GM12878 (cell line): ENCODE data around the gene CAPNS2. TPM values are rescaled to one million over a fixed set of nuclear protein-coding genes. Genes with fewer than 3 reads are reported as not detected.

Source experiments
- ATAC-seq: fragments of 200-7000 bp; cut with Tn5 transposase; 3 replicates; pipeline ENCODE4 v1.9.1; 2020; ENCODE audit warnings: mild to moderate bottlenecking, moderate library complexity
- BruUV-seq: library from RNA; stranded (reverse); fragments of 400-500 nt; replicated peaks from 2 replicates; lab custom pipeline; 2021; lab: Mats Ljungman, UMichigan
- CTCF ChIA-PET: fragments of 300-600 bp; sonication (Branson Sonifier 250); formaldehyde crosslinking; extraction: SDS; loops from one replicate; lab custom pipeline; 2021; ENCODE audit warnings: inconsistent platforms; lab: Yijun Ruan, JAX
- POLR2A ChIA-PET: fragments of 350-600 bp; formaldehyde crosslinking; extraction: SDS; loops from one replicate; lab custom pipeline; 2021; ENCODE audit warnings: inconsistent platforms; lab: Charles Lee
- RAD21 ChIA-PET: fragments of 300-600 bp; sonication (Branson Sonifier 250); formaldehyde crosslinking; loops from one replicate; lab custom pipeline; 2023; ENCODE audit warnings: antibody characterized with exemption; ENCODE audit not compliant: unreplicated experiment; lab: Charles Lee
- SMC1A ChIA-PET: fragments of 300-600 bp; sonication (Branson Sonifier 250); formaldehyde crosslinking; loops from one replicate; lab custom pipeline; 2023; ENCODE audit not compliant: unreplicated experiment, uncharacterized antibody; lab: Charles Lee
- DNase-seq: peaks from one replicate; pipeline ENCODE4 v3.0.0-alpha.2; 2011; ENCODE audit warnings: low read depth, low spot score
- FAIRE-seq: peaks from 3 replicates; lab custom pipeline; 2011; peaks lifted over from hg19 to GRCh38; lab: Jason Lieb, UNC
- H2AFZ ChIP-seq: 2 replicates; pipeline ENCODE4 v1.6.0; 2011; ENCODE audit warnings: low read depth, low read length, control low read depth; ENCODE audit not compliant: control insufficient read depth
- H3K27ac ChIP-seq: 2 replicates; pipeline ENCODE4 v1.5.1; 2011; ENCODE audit warnings: control low read depth; ENCODE audit not compliant: control insufficient read depth, insufficient read depth
- H3K27me3 ChIP-seq, 2 experiments: replicated peaks in 1 of 2; 2 replicates each; pipeline versions ENCODE4 v1.6.0 to v1.6.1; 2011; ENCODE audit warnings: low read length in 1 of 2; ENCODE audit not compliant: control insufficient read depth in 2 of 2, insufficient read depth in 2 of 2
- H3K36me3 ChIP-seq, 2 experiments: 2 replicates each; pipeline ENCODE4 v1.5.1; 2011; ENCODE audit warnings: low read length in 1 of 2; ENCODE audit not compliant: control insufficient read depth in 2 of 2, insufficient read depth in 2 of 2
- H3K4me1 ChIP-seq: 2 replicates; pipeline ENCODE4 v1.6.1; 2011; ENCODE audit warnings: mild to moderate bottlenecking, low read length, moderate library complexity, mixed read lengths; ENCODE audit not compliant: control insufficient read depth, insufficient read depth
- H3K4me2 ChIP-seq: 2 replicates; pipeline ENCODE4 v1.6.0; 2011; ENCODE audit warnings: control low read depth; ENCODE audit not compliant: control insufficient read depth, insufficient read depth
- H3K4me3 ChIP-seq: fragments of 200-600 bp; sonication (generic); 2 replicates; pipeline ENCODE4 v1.5.1; 2016
- H3K79me2 ChIP-seq: 2 replicates; pipeline ENCODE4 v1.6.0; 2011; ENCODE audit warnings: low read length; ENCODE audit not compliant: control insufficient read depth, insufficient read depth
- H3K9ac ChIP-seq: 2 replicates; pipeline ENCODE4 v1.8.0; 2011; ENCODE audit warnings: low read length, control low read depth, mixed read lengths; ENCODE audit not compliant: control insufficient read depth, insufficient read depth
- H3K9me3 ChIP-seq: replicated peaks from 3 replicates; pipeline ENCODE4 v1.5.1; 2011; ENCODE audit warnings: mild to moderate bottlenecking, low read length; ENCODE audit not compliant: control insufficient read depth, insufficient read depth
- H4K20me1 ChIP-seq: 2 replicates; pipeline ENCODE4 v1.6.0; 2011; ENCODE audit not compliant: control insufficient read depth, insufficient read depth
- BCL11A ChIP-seq: IDR thresholded peaks from 2 replicates; pipeline ENCODE4 v1.6.1; 2011; ENCODE audit warnings: low read depth, low read length
- CBFB ChIP-seq: IDR thresholded peaks from 2 replicates; pipeline ENCODE4 v1.6.1; 2016; ENCODE audit warnings: antibody characterized with exemption, low read depth
- HCFC1 ChIP-seq: fragments of 150-350 bp; IDR thresholded peaks from 2 replicates; pipeline ENCODE4 v1.6.1; 2014; ENCODE audit warnings: low read length
- IKZF1 ChIP-seq: fragments of 450-650 bp; conservative IDR thresholded peaks from 2 replicates; pipeline ENCODE4 v1.6.1; 2017; ENCODE audit warnings: antibody characterized with exemption, mild to moderate bottlenecking
- MTA3 ChIP-seq: IDR thresholded peaks from 2 replicates; pipeline ENCODE4 v1.6.1; 2012; ENCODE audit warnings: low read length, inconsistent platforms, borderline replicate concordance
- MXI1 ChIP-seq: fragments of 150-350 bp; IDR thresholded peaks from 2 replicates; pipeline ENCODE4 v1.6.1; 2011; ENCODE audit warnings: low read depth, mild to moderate bottlenecking, inconsistent platforms, low read length, improper control_type of control experiment
- NBN ChIP-seq: fragments of 450-650 bp; IDR thresholded peaks from 2 replicates; pipeline ENCODE4 v1.6.1; 2016
- NRF1 ChIP-seq: conservative IDR thresholded peaks from 2 replicates; pipeline ENCODE4 v1.6.1; 2011; ENCODE audit warnings: mild to moderate bottlenecking, low read depth, low read length, improper control_type of control experiment
- PML ChIP-seq: IDR thresholded peaks from 2 replicates; pipeline ENCODE4 v1.6.1; 2012; ENCODE audit warnings: low read length, inconsistent platforms
- POLR2A ChIP-seq: IDR thresholded peaks from 2 replicates; pipeline ENCODE4 v1.6.1; 2011; ENCODE audit warnings: low read depth, mild to moderate bottlenecking, low read length
- STAT1 ChIP-seq: fragments of 450-650 bp; conservative IDR thresholded peaks from 2 replicates; pipeline ENCODE4 v1.6.1; 2014; ENCODE audit warnings: antibody characterized with exemption, mild to moderate bottlenecking
- SUZ12 ChIP-seq: fragments of 200-600 bp; sonication (generic); IDR thresholded peaks from one replicate; pipeline ENCODE4 v1.6.1; 2018; ENCODE audit warnings: antibody characterized with exemption, mild to moderate bottlenecking; ENCODE audit not compliant: unreplicated experiment
- ZNF384 ChIP-seq: IDR thresholded peaks from 2 replicates; pipeline ENCODE4 v1.6.1; 2012; ENCODE audit warnings: low read depth, mild to moderate bottlenecking, low read length, improper control_type of control experiment, borderline replicate concordance
- WGBS: methylation state at CpG from one replicate; pipeline ENCODE4 v1.1.6; 2016; ENCODE audit warnings: low lambda C conversion rate; ENCODE audit not compliant: insufficient replicate concordance, insufficient coverage; ENCODE audit errors: missing lambda C conversion rate; 5-methylcytosine and 5-hydroxymethylcytosine counted together
- in situ Hi-C: fragments of 300-500 bp; cut with MboI; formaldehyde crosslinking; loops from 9 replicates; pipeline ENCODE4 v1.14.3; 2018; ENCODE audit warnings: mixed read lengths
- intact Hi-C: fragments of 100-400 bp; cut with micrococcal nuclease; formaldehyde crosslinking; loops from one replicate; pipeline ENCODE4 v1.14.2; 2022; ENCODE audit not compliant: unreplicated experiment
- polyA plus RNA-seq, 11 experiments: library from polyadenylated mRNA; depleted of rRNA in 4 of 11; unstranded in 6 of 11; stranded (reverse) in 5 of 11; fragments of >200 nt; fragmentation: Nextera tagmentation in 4 of 11; fragmentation: Illumina TruSeq in 1 of 11; extraction: Ambion mirVana in 4 of 11; extraction: Trizol in 1 of 11; gene quantifications; 1 replicate in 1 of 11; 2 replicates in 10 of 11; pipeline versions ENCODE4 v1.2.1 to v1.2.3, GENCODE V29; 2011 to 2016; ENCODE audit warnings: inconsistent platforms in 2 of 11, missing spikeins in 2 of 11, low read depth in 1 of 11
- total RNA-seq, 4 experiments: library from RNA; depleted of rRNA in 3 of 4; stranded (reverse); fragments of >200 nt in 3 of 4; fragmentation: Illumina TruSeq in 1 of 4; extraction: Trizol in 1 of 4; gene quantifications; 2 replicates each; pipeline versions ENCODE4 v1.2.1 to v1.2.3, GENCODE V29; 2013 to 2021
- TF ChIP-seq, protein P1 (sequence below): IDR thresholded peaks from 2 replicates; pipeline ENCODE4 v1.6.1; 2011; ENCODE audit warnings: borderline replicate concordance, low read depth, mild to moderate bottlenecking, moderate library complexity, low read length; ENCODE audit not compliant: insufficient read depth, poor library complexity, severe bottlenecking
- TF ChIP-seq, protein P2 (sequence below): fragments of 450-650 bp; IDR thresholded peaks from 2 replicates; pipeline ENCODE4 v1.6.1; 2017; ENCODE audit warnings: mild to moderate bottlenecking, moderate library complexity
- TF ChIP-seq, protein P3 (sequence below): IDR thresholded peaks from 2 replicates; pipeline ENCODE4 v1.6.1; 2011; ENCODE audit warnings: mild to moderate bottlenecking, low read depth, low read length, moderate library complexity; ENCODE audit not compliant: insufficient replicate concordance
- TF ChIP-seq, protein P4 (sequence below): fragments of 450-650 bp; IDR thresholded peaks from 2 replicates; pipeline ENCODE4 v1.6.1; 2016; ENCODE audit warnings: mild to moderate bottlenecking
- TF ChIP-seq, protein P5 (sequence below): IDR thresholded peaks from 2 replicates; pipeline ENCODE4 v1.6.1; 2012; ENCODE audit warnings: low read depth, low read length, improper control_type of control experiment

Gene CAPNS2
- total and polyA plus RNA-seq, 10 of the 15 experiments (the other 5 are each of a cell fraction or from before 2014, with no cell fraction given), result not detected

DNA sequence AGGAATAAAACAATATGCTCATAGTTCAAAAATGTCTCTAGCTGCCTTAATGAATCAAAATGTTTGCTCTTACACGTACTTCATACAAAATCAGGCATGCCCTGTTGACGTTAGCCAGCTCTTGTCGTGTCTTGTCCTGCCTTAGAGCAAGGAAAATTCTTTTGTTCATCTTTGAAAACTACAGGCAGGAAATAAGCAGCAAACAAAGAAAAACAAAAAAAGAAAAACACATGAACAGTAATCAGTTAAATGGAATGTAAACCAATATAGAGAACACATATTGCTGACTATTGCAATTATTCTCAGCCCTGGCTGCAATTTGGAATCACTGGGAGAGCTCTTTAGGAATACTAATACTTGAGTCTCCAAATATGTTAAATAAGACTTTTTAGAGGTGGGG, 1.7 kb downstream of the CAPNS2 start:
- Histone ChIP-seq H3K9ac (no peak overlapping the region), H3K27ac (no peak overlapping the region), H3K4me3 (no peak overlapping the region), H3K79me2 (no peaks in the 10 kb centered on the region), H3K4me1 (no peaks in the 10 kb centered on the region), H3K4me2 (no peak overlapping the region), H3K27me3 (no peaks in the 10 kb centered on the region), H3K9me3 (no peaks in the 10 kb centered on the region), H3K36me3 (no peaks in the 10 kb centered on the region), H2AFZ (no peak overlapping the region), H4K20me1 (no peaks in the 10 kb centered on the region)
- intact Hi-C loops (no loop called here), in situ Hi-C loops (no loop called here)
- POLR2A ChIA-PET, result no interaction called here
- SMC1A ChIA-PET, result no interaction called here
- DNase-seq (no peak), ATAC-seq (no peak), FAIRE-seq (no peak)
- RAD21 ChIA-PET, result no interaction called here
- CTCF ChIA-PET, result interaction anchor here (1.2 kb wide), 1 partner anchor 10 kb away, joined by 3 read pairs; no protein-coding TSS in a partner anchor
- 29% methylated on average over 3 of the region's 3 CpGs for WGBS
- BruUV-seq, result no TSS peak
- TF ChIP-seq, protein P1, sequence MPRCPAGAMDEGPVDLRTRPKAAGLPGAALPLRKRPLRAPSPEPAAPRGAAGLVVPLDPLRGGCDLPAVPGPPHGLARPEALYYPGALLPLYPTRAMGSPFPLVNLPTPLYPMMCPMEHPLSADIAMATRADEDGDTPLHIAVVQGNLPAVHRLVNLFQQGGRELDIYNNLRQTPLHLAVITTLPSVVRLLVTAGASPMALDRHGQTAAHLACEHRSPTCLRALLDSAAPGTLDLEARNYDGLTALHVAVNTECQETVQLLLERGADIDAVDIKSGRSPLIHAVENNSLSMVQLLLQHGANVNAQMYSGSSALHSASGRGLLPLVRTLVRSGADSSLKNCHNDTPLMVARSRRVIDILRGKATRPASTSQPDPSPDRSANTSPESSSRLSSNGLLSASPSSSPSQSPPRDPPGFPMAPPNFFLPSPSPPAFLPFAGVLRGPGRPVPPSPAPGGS, result no peak
- no peak for TF ChIP-seq SUZ12
- no peak for TF ChIP-seq POLR2A
- no peak for TF ChIP-seq STAT1
- no peak for TF ChIP-seq CBFB
- TF ChIP-seq NBN, result no peak
- no peak for TF ChIP-seq BCL11A
- TF ChIP-seq IKZF1, result no peak
- TF ChIP-seq MXI1, result no peak
- TF ChIP-seq, protein P2, sequence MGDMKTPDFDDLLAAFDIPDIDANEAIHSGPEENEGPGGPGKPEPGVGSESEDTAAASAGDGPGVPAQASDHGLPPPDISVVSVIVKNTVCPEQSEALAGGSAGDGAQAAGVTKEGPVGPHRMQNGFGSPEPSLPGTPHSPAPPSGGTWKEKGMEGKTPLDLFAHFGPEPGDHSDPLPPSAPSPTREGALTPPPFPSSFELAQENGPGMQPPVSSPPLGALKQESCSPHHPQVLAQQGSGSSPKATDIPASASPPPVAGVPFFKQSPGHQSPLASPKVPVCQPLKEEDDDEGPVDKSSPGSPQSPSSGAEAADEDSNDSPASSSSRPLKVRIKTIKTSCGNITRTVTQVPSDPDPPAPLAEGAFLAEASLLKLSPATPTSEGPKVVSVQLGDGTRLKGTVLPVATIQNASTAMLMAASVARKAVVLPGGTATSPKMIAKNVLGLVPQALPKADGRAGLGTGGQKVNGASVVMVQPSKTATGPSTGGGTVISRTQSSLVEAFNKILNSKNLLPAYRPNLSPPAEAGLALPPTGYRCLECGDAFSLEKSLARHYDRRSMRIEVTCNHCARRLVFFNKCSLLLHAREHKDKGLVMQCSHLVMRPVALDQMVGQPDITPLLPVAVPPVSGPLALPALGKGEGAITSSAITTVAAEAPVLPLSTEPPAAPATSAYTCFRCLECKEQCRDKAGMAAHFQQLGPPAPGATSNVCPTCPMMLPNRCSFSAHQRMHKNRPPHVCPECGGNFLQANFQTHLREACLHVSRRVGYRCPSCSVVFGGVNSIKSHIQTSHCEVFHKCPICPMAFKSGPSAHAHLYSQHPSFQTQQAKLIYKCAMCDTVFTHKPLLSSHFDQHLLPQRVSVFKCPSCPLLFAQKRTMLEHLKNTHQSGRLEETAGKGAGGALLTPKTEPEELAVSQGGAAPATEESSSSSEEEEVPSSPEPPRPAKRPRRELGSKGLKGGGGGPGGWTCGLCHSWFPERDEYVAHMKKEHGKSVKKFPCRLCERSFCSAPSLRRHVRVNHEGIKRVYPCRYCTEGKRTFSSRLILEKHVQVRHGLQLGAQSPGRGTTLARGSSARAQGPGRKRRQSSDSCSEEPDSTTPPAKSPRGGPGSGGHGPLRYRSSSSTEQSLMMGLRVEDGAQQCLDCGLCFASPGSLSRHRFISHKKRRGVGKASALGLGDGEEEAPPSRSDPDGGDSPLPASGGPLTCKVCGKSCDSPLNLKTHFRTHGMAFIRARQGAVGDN, result no peak
- TF ChIP-seq PML, result no peak
- TF ChIP-seq, protein P3, sequence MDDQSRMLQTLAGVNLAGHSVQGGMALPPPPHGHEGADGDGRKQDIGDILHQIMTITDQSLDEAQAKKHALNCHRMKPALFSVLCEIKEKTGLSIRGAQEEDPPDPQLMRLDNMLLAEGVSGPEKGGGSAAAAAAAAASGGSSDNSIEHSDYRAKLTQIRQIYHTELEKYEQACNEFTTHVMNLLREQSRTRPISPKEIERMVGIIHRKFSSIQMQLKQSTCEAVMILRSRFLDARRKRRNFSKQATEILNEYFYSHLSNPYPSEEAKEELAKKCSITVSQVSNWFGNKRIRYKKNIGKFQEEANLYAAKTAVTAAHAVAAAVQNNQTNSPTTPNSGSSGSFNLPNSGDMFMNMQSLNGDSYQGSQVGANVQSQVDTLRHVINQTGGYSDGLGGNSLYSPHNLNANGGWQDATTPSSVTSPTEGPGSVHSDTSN, result no peak
- no peak for TF ChIP-seq ZNF384
- TF ChIP-seq HCFC1, result no peak
- no peak for TF ChIP-seq NRF1
- TF ChIP-seq, protein P4, sequence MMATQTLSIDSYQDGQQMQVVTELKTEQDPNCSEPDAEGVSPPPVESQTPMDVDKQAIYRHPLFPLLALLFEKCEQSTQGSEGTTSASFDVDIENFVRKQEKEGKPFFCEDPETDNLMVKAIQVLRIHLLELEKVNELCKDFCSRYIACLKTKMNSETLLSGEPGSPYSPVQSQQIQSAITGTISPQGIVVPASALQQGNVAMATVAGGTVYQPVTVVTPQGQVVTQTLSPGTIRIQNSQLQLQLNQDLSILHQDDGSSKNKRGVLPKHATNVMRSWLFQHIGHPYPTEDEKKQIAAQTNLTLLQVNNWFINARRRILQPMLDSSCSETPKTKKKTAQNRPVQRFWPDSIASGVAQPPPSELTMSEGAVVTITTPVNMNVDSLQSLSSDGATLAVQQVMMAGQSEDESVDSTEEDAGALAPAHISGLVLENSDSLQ, result no peak
- TF ChIP-seq MTA3, result no peak
- TF ChIP-seq, protein P5, sequence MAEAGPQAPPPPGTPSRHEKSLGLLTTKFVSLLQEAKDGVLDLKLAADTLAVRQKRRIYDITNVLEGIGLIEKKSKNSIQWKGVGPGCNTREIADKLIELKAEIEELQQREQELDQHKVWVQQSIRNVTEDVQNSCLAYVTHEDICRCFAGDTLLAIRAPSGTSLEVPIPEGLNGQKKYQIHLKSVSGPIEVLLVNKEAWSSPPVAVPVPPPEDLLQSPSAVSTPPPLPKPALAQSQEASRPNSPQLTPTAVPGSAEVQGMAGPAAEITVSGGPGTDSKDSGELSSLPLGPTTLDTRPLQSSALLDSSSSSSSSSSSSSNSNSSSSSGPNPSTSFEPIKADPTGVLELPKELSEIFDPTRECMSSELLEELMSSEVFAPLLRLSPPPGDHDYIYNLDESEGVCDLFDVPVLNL, result no peak
